PC-3 (cell line): Measurements from ENCODE around the gene GSTO2. TPM values are rescaled to one million over a fixed set of nuclear protein-coding genes. Genes with fewer than 3 reads are reported as not detected.

Source experiments
- ATAC-seq: fragments of 200-7000 bp; cut with Tn5 transposase; 2 replicates; pipeline ENCODE4 v1.9.1; 2020; ENCODE audit warnings: mild to moderate bottlenecking, moderate library complexity
- BruUV-seq: library from RNA; stranded (reverse); fragments of 400-500 nt; replicated peaks from 2 replicates; lab custom pipeline; 2021; lab: Mats Ljungman, UMichigan
- CTCF ChIA-PET: fragments of 300-600 bp; sonication (Branson Sonifier 250); formaldehyde crosslinking; loops from one replicate; lab custom pipeline; 2022; ENCODE audit warnings: antibody characterized with exemption; lab: Charles Lee
- POLR2A ChIA-PET: fragments of 300-600 bp; sonication (Branson Sonifier 250); formaldehyde crosslinking; loops from one replicate; lab custom pipeline; 2022; ENCODE audit warnings: antibody characterized with exemption; ENCODE audit not compliant: unreplicated experiment; lab: Charles Lee
- DNase-seq: peaks from one replicate; pipeline ENCODE4 v3.0.0-alpha.2; 2015
- H2AFZ ChIP-seq: fragments of 300-600 bp; sonication (generic); 2 replicates; pipeline ENCODE4 v1.6.0; 2016; ENCODE audit warnings: antibody characterized with exemption, low read length
- H3F3A ChIP-seq: fragments of 300-600 bp; sonication (generic); one replicate; pipeline ENCODE4 v1.6.0; 2017; ENCODE audit warnings: antibody characterized with exemption, low read length, control low read depth, mild to moderate bottlenecking; ENCODE audit not compliant: unreplicated experiment
- H3K27ac ChIP-seq: fragments of 300-600 bp; sonication (generic); 2 replicates; pipeline ENCODE4 v1.5.1; 2016; ENCODE audit warnings: mild to moderate bottlenecking, low read length
- H3K27me3 ChIP-seq: fragments of 300-600 bp; sonication (generic); 2 replicates; pipeline ENCODE4 v1.6.1; 2016; ENCODE audit warnings: low read length, mixed read lengths
- H3K36me3 ChIP-seq: fragments of 300-600 bp; sonication (generic); 2 replicates; pipeline ENCODE4 v1.6.1; 2016; ENCODE audit warnings: low read depth, mixed run types, low read length, mixed read lengths
- H3K4me1 ChIP-seq: fragments of 300-600 bp; sonication (generic); 2 replicates; pipeline ENCODE4 v1.5.1; 2016; ENCODE audit warnings: low read length; ENCODE audit not compliant: insufficient read depth
- H3K4me2 ChIP-seq: fragments of 300-600 bp; sonication (generic); 2 replicates; pipeline ENCODE4 v1.6.0; 2016; ENCODE audit warnings: low read length
- H3K4me3 ChIP-seq: fragments of 300-600 bp; sonication (generic); 2 replicates; pipeline ENCODE4 v1.5.1; 2016; ENCODE audit warnings: mild to moderate bottlenecking, low read length, mixed read lengths
- H3K79me2 ChIP-seq: fragments of 300-600 bp; sonication (generic); 2 replicates; pipeline ENCODE4 v1.6.1; 2017; ENCODE audit warnings: low read length, mixed read lengths
- H3K9ac ChIP-seq: fragments of 300-600 bp; sonication (generic); 2 replicates; pipeline ENCODE4 v1.6.0; 2016; ENCODE audit warnings: mild to moderate bottlenecking, low read length
- H3K9me2 ChIP-seq: fragments of 300-600 bp; sonication (generic); replicated peaks from 2 replicates; pipeline ENCODE4 v1.6.1; 2016; ENCODE audit warnings: mixed run types, low read length, mixed read lengths
- H3K9me3 ChIP-seq: fragments of 300-600 bp; sonication (generic); 2 replicates; pipeline ENCODE4 v1.6.1; 2016; ENCODE audit warnings: low read length, mixed read lengths
- H4K20me1 ChIP-seq: fragments of 300-600 bp; sonication (generic); 2 replicates; pipeline ENCODE4 v1.6.1; 2016; ENCODE audit warnings: low read length, mixed read lengths
- EZH2 ChIP-seq: fragments of 300-600 bp; sonication (generic); IDR thresholded peaks from one replicate; pipeline ENCODE4 v1.6.1; 2017; ENCODE audit warnings: antibody characterized with exemption, mild to moderate bottlenecking, low read length; ENCODE audit not compliant: unreplicated experiment
- EZH2phosphoT487 ChIP-seq: fragments of 300-600 bp; sonication (generic); IDR thresholded peaks from 2 replicates; pipeline ENCODE4 v1.6.1; 2018; ENCODE audit warnings: mild to moderate bottlenecking, antibody characterized with exemption, low read length, borderline replicate concordance
- intact Hi-C: fragments of 100-400 bp; cut with micrococcal nuclease; formaldehyde crosslinking; loops from 2 replicates; pipeline ENCODE4 v1.9.0; 2023
- total RNA-seq: library from RNA; depleted of rRNA; stranded (reverse); fragments of >200 nt; gene quantifications from 2 replicates; pipeline ENCODE4 v1.2.3, GENCODE V29; 2014
- TF ChIP-seq, protein P1 (sequence below): fragments of 300-600 bp; sonication (generic); conservative IDR thresholded peaks from 2 replicates; pipeline ENCODE4 v1.5.1; 2017; ENCODE audit warnings: antibody characterized with exemption, low read depth, mild to moderate bottlenecking, low read length

Gene GSTO2
- total RNA-seq, 1 experiment from 2014 or later, result 13.8 TPM

DNA sequence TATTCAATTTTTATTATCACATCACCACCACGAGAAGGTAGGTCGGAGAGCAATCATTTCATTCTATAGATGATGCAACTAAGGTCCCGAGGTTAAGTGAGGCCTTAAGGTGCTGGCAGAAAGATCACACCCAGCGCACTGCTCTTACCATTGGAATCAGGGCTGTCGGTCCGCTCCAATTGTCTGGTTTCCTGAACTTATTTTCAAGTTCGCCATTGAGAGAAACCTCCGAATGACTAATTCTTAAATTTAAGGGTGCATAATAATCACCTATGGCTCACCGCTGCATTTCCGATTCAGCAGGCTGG lies 625 bp upstream of the GSTO2 start:
- Histone ChIP-seq H3K4me2 (peak overlapping the region; percentile 93), H3K9me3 (no peaks in the 10 kb centered on the region), H3K9me2 (no peaks in the 10 kb centered on the region), H4K20me1 (no peaks in the 10 kb centered on the region), H3K36me3 (peaks cover 16% of the 10 kb centered on the region), H3K79me2 (peaks cover 54% of the 10 kb centered on the region), H2AFZ (peak overlapping the region; percentile 91), H3K27ac (peak overlapping the region; percentile 51), H3F3A (no peaks in the 10 kb centered on the region), H3K9ac (peak overlapping the region; percentile 92), H3K27me3 (no peaks in the 10 kb centered on the region), H3K4me1 (peaks cover 19% of the 10 kb centered on the region), H3K4me3 (peak overlapping the region; percentile 100)
- CTCF ChIA-PET, result no interaction called here
- POLR2A ChIA-PET, result interaction anchor here (0.9 kb wide), 1 partner anchor 146 kb away, joined by 6 read pairs; the partner anchor contains the start of gene SFR1
- intact Hi-C loops, result no loop called here
- no peak for DNase-seq
- TF ChIP-seq, protein P1, sequence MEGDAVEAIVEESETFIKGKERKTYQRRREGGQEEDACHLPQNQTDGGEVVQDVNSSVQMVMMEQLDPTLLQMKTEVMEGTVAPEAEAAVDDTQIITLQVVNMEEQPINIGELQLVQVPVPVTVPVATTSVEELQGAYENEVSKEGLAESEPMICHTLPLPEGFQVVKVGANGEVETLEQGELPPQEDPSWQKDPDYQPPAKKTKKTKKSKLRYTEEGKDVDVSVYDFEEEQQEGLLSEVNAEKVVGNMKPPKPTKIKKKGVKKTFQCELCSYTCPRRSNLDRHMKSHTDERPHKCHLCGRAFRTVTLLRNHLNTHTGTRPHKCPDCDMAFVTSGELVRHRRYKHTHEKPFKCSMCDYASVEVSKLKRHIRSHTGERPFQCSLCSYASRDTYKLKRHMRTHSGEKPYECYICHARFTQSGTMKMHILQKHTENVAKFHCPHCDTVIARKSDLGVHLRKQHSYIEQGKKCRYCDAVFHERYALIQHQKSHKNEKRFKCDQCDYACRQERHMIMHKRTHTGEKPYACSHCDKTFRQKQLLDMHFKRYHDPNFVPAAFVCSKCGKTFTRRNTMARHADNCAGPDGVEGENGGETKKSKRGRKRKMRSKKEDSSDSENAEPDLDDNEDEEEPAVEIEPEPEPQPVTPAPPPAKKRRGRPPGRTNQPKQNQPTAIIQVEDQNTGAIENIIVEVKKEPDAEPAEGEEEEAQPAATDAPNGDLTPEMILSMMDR, result no peak
- TF ChIP-seq EZH2 (no peak), EZH2phosphoT487 (no peak)
- TSS peak; percentile 80 for BruUV-seq
- ATAC-seq, result peak; percentile 2

DNA sequence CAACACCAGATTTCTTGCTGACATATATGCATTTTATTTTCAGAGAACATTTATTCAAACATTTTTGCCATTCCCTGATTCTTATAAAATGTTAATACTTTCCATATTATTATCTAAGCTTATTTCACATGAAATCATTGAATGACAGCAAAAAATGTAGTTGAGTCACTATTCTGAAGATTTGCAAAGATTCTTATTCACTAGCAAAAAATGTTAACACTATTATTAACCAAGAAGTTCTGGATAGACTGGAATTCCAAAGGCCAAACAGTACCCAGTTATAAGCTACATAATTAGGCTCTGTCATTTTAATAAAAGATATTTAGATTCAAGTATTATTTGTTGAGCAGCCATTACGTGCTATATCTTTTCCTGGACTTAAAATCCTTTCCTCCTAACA lies 4.3 kb downstream of the GSTO2 start:
- no peak overlapping the region for H3K27ac ChIP-seq
- H3K79me2 ChIP-seq, result peaks cover 16% of the 10 kb centered on the region
- H3K9me3 ChIP-seq, result no peaks in the 10 kb centered on the region
- ChIA-PET CTCF (interaction anchor here (2.6 kb wide), 1 partner anchor 27 kb away, joined by 10 read pairs; no protein-coding TSS in a partner anchor), POLR2A (no interaction called here)
- no peak for TF ChIP-seq EZH2
- TF ChIP-seq EZH2phosphoT487, result no peak
- TF ChIP-seq, protein P1, result no peak
- intact Hi-C loops, result no loop called here
- peaks cover 24% of the 10 kb centered on the region for H3K4me1 ChIP-seq
- DNase-seq, result peak; percentile 7
- no peak overlapping the region for H3K9ac ChIP-seq
- no TSS peak for BruUV-seq
- H3K9me2 ChIP-seq, result no peaks in the 10 kb centered on the region
- no peaks in the 10 kb centered on the region for H4K20me1 ChIP-seq
- H3K4me3 ChIP-seq, result no peak overlapping the region
- no peak for ATAC-seq
- no peaks in the 10 kb centered on the region for H3F3A ChIP-seq
- no peak overlapping the region for H3K4me2 ChIP-seq
- H2AFZ ChIP-seq, result no peak overlapping the region
- H3K27me3 ChIP-seq, result no peaks in the 10 kb centered on the region
- no peaks in the 10 kb centered on the region; the same call in 1 of the 2 replicates for H3K36me3 ChIP-seq

DNA sequence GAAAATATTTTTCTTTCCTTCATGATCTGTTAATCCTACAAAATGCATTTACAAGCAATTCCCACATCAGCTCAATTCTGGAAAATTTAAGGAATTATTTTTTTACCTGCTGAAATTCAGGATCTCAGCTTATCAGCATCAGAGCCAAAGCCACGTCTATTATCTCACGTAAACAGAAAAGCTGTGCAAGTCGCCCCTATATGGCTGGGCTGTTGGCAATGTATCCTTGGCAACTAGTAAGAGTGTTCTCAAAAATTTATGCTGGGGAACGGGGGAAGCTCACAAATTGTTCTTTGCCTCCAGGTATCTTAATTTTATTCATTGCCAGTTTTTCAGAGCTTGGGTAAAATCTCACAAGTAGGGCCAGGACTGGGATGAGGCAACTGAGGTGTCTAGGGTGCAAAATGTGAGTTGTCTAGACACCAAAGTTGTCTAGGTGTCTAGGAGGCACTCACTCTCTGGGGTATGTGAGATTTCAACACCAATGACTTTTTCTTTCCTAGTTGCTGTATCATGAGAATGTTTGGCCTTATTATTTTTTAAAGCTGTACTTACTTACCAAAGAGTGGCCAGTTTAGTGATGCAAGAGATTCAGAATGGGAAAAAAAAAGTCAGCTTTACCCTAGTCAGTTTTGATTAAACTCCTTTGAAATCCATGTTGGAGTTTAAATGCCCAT lies 5.1 kb downstream of the GSTO2 start:
- Histone ChIP-seq H3F3A (no peaks in the 10 kb centered on the region), H3K27ac (no peak overlapping the region), H3K4me3 (peak overlapping the region; percentile 66; the same call in 1 of the 2 replicates), H3K79me2 (0 out of 2 replicates have a peak, but pooled peaks cover 12% of the 10 kb centered on the region), H3K27me3 (no peaks in the 10 kb centered on the region), H3K9me2 (no peaks in the 10 kb centered on the region), H2AFZ (peak overlapping the region; percentile 78), H3K9me3 (no peaks in the 10 kb centered on the region), H3K4me2 (peak overlapping the region; percentile 84), H4K20me1 (no peaks in the 10 kb centered on the region), H3K9ac (peak overlapping the region; percentile 56), H3K4me1 (peaks cover 24% of the 10 kb centered on the region), H3K36me3 (no peaks in the 10 kb centered on the region)
- ATAC-seq (no peak), DNase-seq (no peak)
- no TSS peak for BruUV-seq
- CTCF ChIA-PET, result interaction anchor here (0.9 to 2.6 kb wide), 6 partner anchors 13 to 77 kb away, joined by 3 to 13 read pairs (median 9); no protein-coding TSS in a partner anchor
- POLR2A ChIA-PET, result no interaction called here
- intact Hi-C loops, result loop anchor here (2.0 kb wide), 1 partner anchor 77 kb away; no protein-coding TSS in a partner anchor
- TF ChIP-seq EZH2phosphoT487, result no peak
- TF ChIP-seq, protein P1, result no peak
- TF ChIP-seq EZH2, result no peak
